ENCODE results near the gene ZNF202. TPM values are rescaled to one million over a fixed set of nuclear protein-coding genes. Genes with fewer than 3 reads are reported as not detected.

Gene ZNF202
- total RNA-seq, 2 experiments from 2014 or later, result 9.2 to 9.9 TPM

Other genes starting within 250 kb of the ZNF202 start
- under 1 TPM in 1 of 2 experiments, not detected in 1; 0.03 TPM for gene SCN3B, start 87.0 kb downstream of the ZNF202 start, total RNA-seq
- not detected for gene OR6X1, start 12.9 kb upstream of the ZNF202 start, total RNA-seq
- gene OR6M1, start 64.7 kb upstream of the ZNF202 start, total RNA-seq, result not detected
- gene TMEM225, start 144.0 kb upstream of the ZNF202 start, total RNA-seq, result not detected
- gene OR8D4, start 160.5 kb upstream of the ZNF202 start, total RNA-seq, result not detected
- gene OR4D5, start 198.0 kb upstream of the ZNF202 start, total RNA-seq, result not detected
- not detected for gene OR6T1, start 202.2 kb upstream of the ZNF202 start, total RNA-seq
- gene OR10S1, start 236.1 kb upstream of the ZNF202 start, total RNA-seq, result not detected

Data from activated CD4-positive, alpha-beta memory T cell treated with anti-CD3 and anti-CD28 coated beads, Interleukin-2, amount 10 ng/mL, durations not matched to agents 7 days and 5 days (primary cell).